WTC11 (cell line): Measurements from ENCODE around the gene OST4. TPM values are rescaled to one million over a fixed set of nuclear protein-coding genes. Genes with fewer than 3 reads are reported as not detected.

Experiments
- CBFB ChIP-seq: sonication (generic); formaldehyde crosslinking; IDR thresholded peaks from 2 replicates; pipeline ENCODE4 v1.8.1; 2022; ENCODE audit warnings: mild to moderate bottlenecking, low read depth, missing genetic modification reagents
- CREB1 ChIP-seq: sonication (generic); formaldehyde crosslinking; IDR thresholded peaks from 2 replicates; pipeline ENCODE4 v1.8.0; 2023; ENCODE audit warnings: mild to moderate bottlenecking, missing genetic modification reagents
- EMX1 ChIP-seq: fragments of 250-450 bp; sonication (Bioruptor Pico); IDR thresholded peaks from 2 replicates; pipeline ENCODE4 v1.8.0; 2021; ENCODE audit warnings: mild to moderate bottlenecking
- FOXK1 ChIP-seq: sonication (generic); formaldehyde crosslinking; IDR thresholded peaks from 2 replicates; pipeline ENCODE4 v1.8.0; 2022; ENCODE audit warnings: mild to moderate bottlenecking, moderate library complexity, missing genetic modification reagents
- FOXP1 ChIP-seq: sonication (generic); formaldehyde crosslinking; IDR thresholded peaks from 2 replicates; pipeline ENCODE4 v1.8.0; 2022; ENCODE audit warnings: missing genetic modification reagents, mild to moderate bottlenecking, moderate library complexity, borderline replicate concordance
- IRF2 ChIP-seq: sonication (generic); formaldehyde crosslinking; IDR thresholded peaks from 2 replicates; pipeline ENCODE4 v1.8.0; 2022; ENCODE audit warnings: low read depth, missing genetic modification reagents, borderline replicate concordance
- JUN ChIP-seq: sonication (generic); formaldehyde crosslinking; IDR thresholded peaks from 2 replicates; pipeline ENCODE4 v1.8.0; 2023; ENCODE audit warnings: mild to moderate bottlenecking, missing genetic modification reagents
- RELA ChIP-seq: sonication (generic); formaldehyde crosslinking; IDR thresholded peaks from 2 replicates; pipeline ENCODE4 v1.8.1; 2022; ENCODE audit warnings: missing genetic modification reagents, mild to moderate bottlenecking, borderline replicate concordance
- SMAD3 ChIP-seq: sonication (generic); formaldehyde crosslinking; IDR thresholded peaks from 2 replicates; pipeline ENCODE4 v1.8.0; 2022; ENCODE audit warnings: missing genetic modification reagents, mild to moderate bottlenecking, borderline replicate concordance
- SMAD4 ChIP-seq: sonication (generic); formaldehyde crosslinking; IDR thresholded peaks from 2 replicates; pipeline ENCODE4 v1.8.0; 2022; ENCODE audit warnings: mild to moderate bottlenecking, missing genetic modification reagents
- SOX15 ChIP-seq: fragments of 250-450 bp; sonication (Bioruptor Pico); IDR thresholded peaks from 2 replicates; pipeline ENCODE4 v1.9.0; 2021; ENCODE audit warnings: mild to moderate bottlenecking
- SP1 ChIP-seq: sonication (generic); formaldehyde crosslinking; conservative IDR thresholded peaks from 2 replicates; pipeline ENCODE4 v1.8.1; 2022; ENCODE audit warnings: missing genetic modification reagents
- TCF7 ChIP-seq: sonication (generic); formaldehyde crosslinking; IDR thresholded peaks from 2 replicates; pipeline ENCODE4 v1.8.0; 2022; ENCODE audit warnings: mild to moderate bottlenecking, low read depth, missing genetic modification reagents, moderate library complexity
- TEAD1 ChIP-seq: sonication (generic); formaldehyde crosslinking; IDR thresholded peaks from 2 replicates; pipeline ENCODE4 v1.8.0; 2022; ENCODE audit warnings: mild to moderate bottlenecking, missing genetic modification reagents
- ZNF138 ChIP-seq: sonication (generic); formaldehyde crosslinking; conservative IDR thresholded peaks from 2 replicates; pipeline ENCODE4 v1.8.1; 2022; ENCODE audit warnings: mild to moderate bottlenecking, moderate library complexity, missing genetic modification reagents
- ZNF219 ChIP-seq: sonication (generic); formaldehyde crosslinking; IDR thresholded peaks from 2 replicates; pipeline ENCODE4 v1.8.0; 2023; ENCODE audit warnings: missing genetic modification reagents, mild to moderate bottlenecking, borderline replicate concordance
- ZNF317 ChIP-seq: sonication (generic); formaldehyde crosslinking; IDR thresholded peaks from 2 replicates; pipeline ENCODE4 v1.8.1; 2023; ENCODE audit warnings: low read depth, mild to moderate bottlenecking, moderate library complexity, missing genetic modification reagents, borderline replicate concordance
- ZNF671 ChIP-seq: fragments of 250-450 bp; sonication (Bioruptor Pico); IDR thresholded peaks from 2 replicates; pipeline ENCODE4 v1.8.0; 2021; ENCODE audit warnings: mild to moderate bottlenecking
- total RNA-seq: library from RNA; stranded (reverse); gene quantifications from 3 replicates; pipeline ENCODE4 v1.2.3, GENCODE V29; 2021
- TF ChIP-seq, protein P1 (sequence below): sonication (generic); formaldehyde crosslinking; IDR thresholded peaks from 2 replicates; pipeline ENCODE4 v1.8.0; 2023; ENCODE audit warnings: missing genetic modification reagents
- TF ChIP-seq, protein P2 (sequence below): sonication (generic); formaldehyde crosslinking; IDR thresholded peaks from 2 replicates; pipeline ENCODE4 v1.8.0; 2023; ENCODE audit warnings: mild to moderate bottlenecking, missing genetic modification reagents
- TF ChIP-seq, protein P3 (sequence below): sonication (generic); formaldehyde crosslinking; IDR thresholded peaks from 2 replicates; pipeline ENCODE4 v1.8.0; 2022; ENCODE audit warnings: mild to moderate bottlenecking, missing genetic modification reagents
- TF ChIP-seq, protein P4 (sequence below): sonication (generic); formaldehyde crosslinking; IDR thresholded peaks from 2 replicates; pipeline ENCODE4 v1.8.1; 2023; ENCODE audit warnings: mild to moderate bottlenecking, missing genetic modification reagents, moderate library complexity

Gene OST4
- total RNA-seq, 1 experiment from 2014 or later: 210 TPM

- TF ChIP-seq SP1 (CRISPR knock-in tag) (0 out of 2 replicates have a peak, but pooled peaks have one; percentile 8), TCF7 (CRISPR knock-in tag) (no peak), SMAD3 (CRISPR knock-in tag) (no peak), ZNF138 (CRISPR knock-in tag) (no peak), CREB1 (CRISPR knock-in tag) (no peak), SOX15 (CRISPR knock-in tag) (no peak), ZNF219 (peak; percentile 62; the same call in 1 of the 2 replicates), RELA (CRISPR knock-in tag) (no peak), IRF2 (CRISPR knock-in tag) (no peak), SMAD4 (CRISPR knock-in tag) (no peak), ZNF671 (CRISPR knock-in tag) (0 out of 2 replicates have a peak, but pooled peaks have one; percentile 22), FOXP1 (CRISPR knock-in tag) (no peak), ZNF317 (CRISPR knock-in tag) (no peak), CBFB (CRISPR knock-in tag) (no peak), TEAD1 (CRISPR knock-in tag) (no peak; the same call in 1 of the 2 replicates), JUN (CRISPR knock-in tag) (0 out of 2 replicates have a peak, but pooled peaks have one; percentile 24), EMX1 (CRISPR knock-in tag) (no peak), FOXK1 (CRISPR knock-in tag) (0 out of 2 replicates have a peak, but pooled peaks have one; percentile 26)
- TF ChIP-seq, protein P1, sequence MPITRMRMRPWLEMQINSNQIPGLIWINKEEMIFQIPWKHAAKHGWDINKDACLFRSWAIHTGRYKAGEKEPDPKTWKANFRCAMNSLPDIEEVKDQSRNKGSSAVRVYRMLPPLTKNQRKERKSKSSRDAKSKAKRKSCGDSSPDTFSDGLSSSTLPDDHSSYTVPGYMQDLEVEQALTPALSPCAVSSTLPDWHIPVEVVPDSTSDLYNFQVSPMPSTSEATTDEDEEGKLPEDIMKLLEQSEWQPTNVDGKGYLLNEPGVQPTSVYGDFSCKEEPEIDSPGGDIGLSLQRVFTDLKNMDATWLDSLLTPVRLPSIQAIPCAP (CRISPR knock-in tag): peak; percentile 57; the same call in 1 of the 2 replicates
- TF ChIP-seq, protein P2, sequence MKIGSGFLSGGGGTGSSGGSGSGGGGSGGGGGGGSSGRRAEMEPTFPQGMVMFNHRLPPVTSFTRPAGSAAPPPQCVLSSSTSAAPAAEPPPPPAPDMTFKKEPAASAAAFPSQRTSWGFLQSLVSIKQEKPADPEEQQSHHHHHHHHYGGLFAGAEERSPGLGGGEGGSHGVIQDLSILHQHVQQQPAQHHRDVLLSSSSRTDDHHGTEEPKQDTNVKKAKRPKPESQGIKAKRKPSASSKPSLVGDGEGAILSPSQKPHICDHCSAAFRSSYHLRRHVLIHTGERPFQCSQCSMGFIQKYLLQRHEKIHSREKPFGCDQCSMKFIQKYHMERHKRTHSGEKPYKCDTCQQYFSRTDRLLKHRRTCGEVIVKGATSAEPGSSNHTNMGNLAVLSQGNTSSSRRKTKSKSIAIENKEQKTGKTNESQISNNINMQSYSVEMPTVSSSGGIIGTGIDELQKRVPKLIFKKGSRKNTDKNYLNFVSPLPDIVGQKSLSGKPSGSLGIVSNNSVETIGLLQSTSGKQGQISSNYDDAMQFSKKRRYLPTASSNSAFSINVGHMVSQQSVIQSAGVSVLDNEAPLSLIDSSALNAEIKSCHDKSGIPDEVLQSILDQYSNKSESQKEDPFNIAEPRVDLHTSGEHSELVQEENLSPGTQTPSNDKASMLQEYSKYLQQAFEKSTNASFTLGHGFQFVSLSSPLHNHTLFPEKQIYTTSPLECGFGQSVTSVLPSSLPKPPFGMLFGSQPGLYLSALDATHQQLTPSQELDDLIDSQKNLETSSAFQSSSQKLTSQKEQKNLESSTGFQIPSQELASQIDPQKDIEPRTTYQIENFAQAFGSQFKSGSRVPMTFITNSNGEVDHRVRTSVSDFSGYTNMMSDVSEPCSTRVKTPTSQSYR (CRISPR knock-in tag): no peak
- TF ChIP-seq, protein P3, sequence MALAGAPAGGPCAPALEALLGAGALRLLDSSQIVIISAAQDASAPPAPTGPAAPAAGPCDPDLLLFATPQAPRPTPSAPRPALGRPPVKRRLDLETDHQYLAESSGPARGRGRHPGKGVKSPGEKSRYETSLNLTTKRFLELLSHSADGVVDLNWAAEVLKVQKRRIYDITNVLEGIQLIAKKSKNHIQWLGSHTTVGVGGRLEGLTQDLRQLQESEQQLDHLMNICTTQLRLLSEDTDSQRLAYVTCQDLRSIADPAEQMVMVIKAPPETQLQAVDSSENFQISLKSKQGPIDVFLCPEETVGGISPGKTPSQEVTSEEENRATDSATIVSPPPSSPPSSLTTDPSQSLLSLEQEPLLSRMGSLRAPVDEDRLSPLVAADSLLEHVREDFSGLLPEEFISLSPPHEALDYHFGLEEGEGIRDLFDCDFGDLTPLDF (CRISPR knock-in tag): no peak
- TF ChIP-seq, protein P4, sequence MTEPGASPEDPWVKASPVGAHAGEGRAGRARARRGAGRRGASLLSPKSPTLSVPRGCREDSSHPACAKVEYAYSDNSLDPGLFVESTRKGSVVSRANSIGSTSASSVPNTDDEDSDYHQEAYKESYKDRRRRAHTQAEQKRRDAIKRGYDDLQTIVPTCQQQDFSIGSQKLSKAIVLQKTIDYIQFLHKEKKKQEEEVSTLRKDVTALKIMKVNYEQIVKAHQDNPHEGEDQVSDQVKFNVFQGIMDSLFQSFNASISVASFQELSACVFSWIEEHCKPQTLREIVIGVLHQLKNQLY (CRISPR knock-in tag): no peak
Measured at GRCh38 chr2:27049422-27050280, 21.8 kb downstream of the OST4 start (continued).
